HG03060 (cell line): ENCODE measurements around the gene CD4.

Source experiments
- ATAC-seq: cut with Tn5 transposase; IDR thresholded peaks from one replicate; pipeline ENCODE4 v1.9.1; 2021; ENCODE audit warnings: low read depth, moderate number of reproducible peaks; ENCODE audit not compliant: unreplicated experiment

CD4 gene

DNA sequence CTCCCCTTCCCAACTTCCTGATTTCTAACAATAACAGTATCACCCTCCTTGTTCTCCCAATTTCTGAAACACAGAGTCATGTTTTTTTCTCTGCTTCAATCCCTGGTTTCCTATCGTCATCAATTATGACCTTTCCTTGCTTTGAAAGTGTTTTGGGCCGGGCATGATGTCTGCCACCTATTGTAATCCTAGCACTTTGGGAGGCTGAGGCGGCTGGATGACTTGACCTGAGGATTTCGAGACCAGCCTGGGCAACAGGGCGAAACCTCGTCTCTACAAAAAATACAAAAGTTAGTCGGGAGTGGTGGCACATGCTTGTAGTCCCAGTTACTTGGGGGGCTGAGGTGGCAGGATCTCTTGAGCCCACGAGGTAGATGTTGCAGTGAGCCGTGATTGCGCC is 19.7 kb downstream of the CD4 start:
- no peak for ATAC-seq

- no peak for ATAC-seq
Measured at GRCh38 chr12:6810758-6811157, 21.4 kb downstream of the CD4 start.

GRCh38 chr12:6813363-6813762 is 24.0 kb downstream of the CD4 start:
- no peak for ATAC-seq

DNA sequence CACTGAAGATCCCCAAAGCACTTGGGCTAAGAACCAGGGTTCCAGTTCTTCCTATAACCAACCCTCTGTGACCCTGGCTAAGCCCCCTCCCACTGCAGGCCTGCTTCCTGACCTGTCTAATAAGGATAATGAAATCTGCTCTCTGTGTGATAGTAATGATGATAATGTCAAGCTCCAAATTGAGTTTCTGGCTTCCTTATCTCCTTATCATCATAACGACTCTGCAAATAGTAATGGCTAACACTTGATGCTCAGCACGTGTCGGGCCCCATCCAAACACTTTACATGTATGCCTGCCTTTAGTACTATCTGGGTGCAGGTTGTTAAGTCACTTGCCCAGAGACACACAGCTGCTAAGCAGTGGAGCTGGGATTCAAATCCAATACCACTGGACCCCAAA is 27.3 kb downstream of the CD4 start:
- no peak for ATAC-seq

DNA sequence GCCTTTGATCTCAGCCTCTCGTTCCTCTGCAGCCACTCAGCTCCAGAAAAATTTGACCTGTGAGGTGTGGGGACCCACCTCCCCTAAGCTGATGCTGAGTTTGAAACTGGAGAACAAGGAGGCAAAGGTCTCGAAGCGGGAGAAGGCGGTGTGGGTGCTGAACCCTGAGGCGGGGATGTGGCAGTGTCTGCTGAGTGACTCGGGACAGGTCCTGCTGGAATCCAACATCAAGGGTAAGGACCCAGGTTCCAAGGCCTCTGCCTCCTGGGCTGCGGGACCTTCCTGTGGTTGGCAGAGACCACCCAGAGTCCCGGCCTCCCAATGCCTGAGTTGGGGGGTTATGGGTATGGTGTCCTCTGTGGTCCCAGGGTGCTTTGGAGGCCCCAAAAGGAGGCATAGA is 27.8 kb downstream of the CD4 start:
- no peak for ATAC-seq

DNA sequence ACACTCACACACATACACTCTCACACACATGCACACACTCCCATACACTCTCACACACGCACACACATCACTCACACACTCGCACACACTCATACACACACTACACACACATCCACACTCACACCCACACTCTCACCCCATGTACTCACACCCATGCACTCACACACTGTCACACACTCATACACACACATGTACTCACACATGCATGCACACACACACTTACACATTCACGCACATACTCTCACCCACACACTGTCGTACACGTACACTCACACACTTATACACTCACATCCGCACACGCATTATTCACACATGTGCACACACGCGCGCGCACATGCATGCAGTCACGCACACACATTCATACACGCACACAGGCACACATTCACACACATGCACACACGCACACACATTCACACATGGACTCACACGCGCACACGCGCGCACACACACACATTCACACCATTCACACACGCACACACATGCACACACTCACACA is 28.4 kb downstream of the CD4 start:
- ATAC-seq, result no peak

DNA sequence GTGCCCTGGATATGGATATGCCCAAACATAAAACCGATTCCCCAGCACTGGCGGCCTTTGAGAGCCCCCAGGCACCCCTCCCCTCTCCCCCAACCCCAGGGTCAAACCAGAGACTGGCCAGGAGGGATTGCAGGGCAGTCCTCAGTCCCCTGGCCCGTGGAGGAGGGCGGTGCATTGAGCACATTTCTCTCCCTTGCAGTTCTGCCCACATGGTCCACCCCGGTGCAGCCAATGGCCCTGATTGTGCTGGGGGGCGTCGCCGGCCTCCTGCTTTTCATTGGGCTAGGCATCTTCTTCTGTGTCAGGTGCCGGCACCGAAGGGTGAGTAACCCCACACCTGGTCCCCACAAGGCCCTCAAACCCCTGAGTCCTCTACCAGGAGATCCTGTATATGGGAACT is 28.9 kb downstream of the CD4 start:
- ATAC-seq, result no peak

DNA sequence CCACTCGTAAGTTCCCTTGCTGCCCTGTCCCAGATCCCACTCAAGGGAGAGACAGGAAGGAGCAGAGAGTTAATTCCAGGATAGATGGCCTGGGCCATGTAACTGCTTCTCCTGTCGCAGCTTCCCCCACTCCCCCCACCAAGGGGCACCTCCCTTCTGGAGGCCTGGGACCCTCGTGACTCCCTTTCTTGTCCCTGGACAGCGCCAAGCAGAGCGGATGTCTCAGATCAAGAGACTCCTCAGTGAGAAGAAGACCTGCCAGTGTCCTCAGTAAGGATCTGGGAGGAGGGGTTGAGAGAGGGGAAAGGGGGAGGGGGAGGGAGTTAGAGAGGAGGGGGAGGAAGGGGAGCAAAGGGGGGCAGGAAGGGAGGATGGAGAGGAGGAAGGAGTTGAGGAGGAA is 29.3 kb downstream of the CD4 start:
- no peak for ATAC-seq

DNA sequence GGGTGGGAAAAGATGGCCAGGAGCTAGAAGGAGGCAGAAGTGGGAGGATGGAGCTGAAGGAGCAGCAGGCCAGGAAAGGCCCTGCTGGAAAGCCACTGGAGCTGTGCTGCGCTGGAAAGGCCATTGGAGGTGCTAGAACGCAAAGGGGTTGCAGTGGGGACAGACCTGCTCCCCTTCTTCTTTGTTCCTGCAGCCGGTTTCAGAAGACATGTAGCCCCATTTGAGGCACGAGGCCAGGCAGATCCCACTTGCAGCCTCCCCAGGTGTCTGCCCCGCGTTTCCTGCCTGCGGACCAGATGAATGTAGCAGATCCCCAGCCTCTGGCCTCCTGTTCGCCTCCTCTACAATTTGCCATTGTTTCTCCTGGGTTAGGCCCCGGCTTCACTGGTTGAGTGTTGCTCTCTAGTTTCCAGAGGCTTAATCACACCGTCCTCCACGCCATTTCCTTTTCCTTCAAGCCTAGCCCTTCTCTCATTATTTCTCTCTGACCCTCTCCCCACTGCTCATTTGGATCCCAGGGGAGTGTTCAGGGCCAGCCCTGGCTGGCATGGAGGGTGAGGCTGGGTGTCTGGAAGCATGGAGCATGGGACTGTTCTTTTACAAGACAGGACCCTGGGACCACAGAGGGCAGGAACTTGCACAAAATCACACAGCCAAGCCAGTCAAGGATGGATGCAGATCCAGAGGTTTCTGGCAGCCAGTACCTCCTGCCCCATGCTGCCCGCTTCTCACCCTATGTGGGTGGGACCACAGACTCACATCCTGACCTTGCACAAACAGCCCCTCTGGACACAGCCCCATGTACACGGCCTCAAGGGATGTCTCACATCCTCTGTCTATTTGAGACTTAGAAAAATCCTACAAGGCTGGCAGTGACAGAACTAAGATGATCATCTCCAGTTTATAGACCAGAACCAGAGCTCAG is 30.0 kb downstream of the CD4 start:
- ATAC-seq, result no peak

GRCh38 chr12:6820166-6820565 is 30.8 kb downstream of the CD4 start:
- ATAC-seq, result no peak

- ATAC-seq, result no peak
Measured at GRCh38 chr12:6821591-6822425, 32.5 kb downstream of the CD4 start, which contains the start of gene GPR162. TSS of gene GPR162 (plus strand) at chr12:6821821. CDS start at chr12:6823899, 2,078 bp downstream.

DNA sequence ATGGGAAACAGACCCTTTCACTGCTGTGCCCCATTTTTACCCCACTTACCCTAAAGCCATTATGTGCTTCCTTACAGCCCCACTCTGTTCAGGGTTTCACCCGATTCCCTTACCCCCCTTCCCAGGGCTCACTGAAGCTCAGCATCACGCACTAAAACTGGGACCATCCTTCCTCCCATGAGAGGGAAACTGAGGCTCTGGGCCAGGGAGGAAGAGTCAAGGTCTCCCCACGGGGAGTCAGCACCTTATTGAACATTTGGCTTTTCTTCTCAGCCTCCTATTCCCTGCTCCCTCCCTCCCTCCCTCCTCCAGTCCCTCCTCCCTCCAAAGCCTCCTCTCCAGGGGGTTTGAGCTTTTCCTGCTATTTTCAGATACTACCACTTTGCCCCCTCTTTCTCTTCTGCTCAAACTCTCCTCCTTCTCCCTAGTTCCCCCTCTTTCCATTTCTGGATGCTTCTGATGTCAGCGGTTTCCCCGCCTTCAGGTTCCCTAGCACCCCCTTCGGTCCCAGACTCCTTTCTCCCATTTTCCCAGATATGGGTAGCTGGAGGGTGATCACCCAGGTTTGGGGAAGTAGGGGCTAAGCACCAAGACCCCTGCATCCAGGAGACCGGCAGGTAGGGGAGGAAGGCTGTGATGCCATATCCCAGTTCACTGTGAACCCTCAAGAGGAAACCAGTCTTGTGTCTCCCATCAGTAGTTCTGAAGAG is 33.3 kb downstream of the CD4 start:
- ATAC-seq, result no peak

GRCh38 chr12:6823182-6824084 is 34.1 kb downstream of the CD4 start:
- ATAC-seq, result no peak

DNA sequence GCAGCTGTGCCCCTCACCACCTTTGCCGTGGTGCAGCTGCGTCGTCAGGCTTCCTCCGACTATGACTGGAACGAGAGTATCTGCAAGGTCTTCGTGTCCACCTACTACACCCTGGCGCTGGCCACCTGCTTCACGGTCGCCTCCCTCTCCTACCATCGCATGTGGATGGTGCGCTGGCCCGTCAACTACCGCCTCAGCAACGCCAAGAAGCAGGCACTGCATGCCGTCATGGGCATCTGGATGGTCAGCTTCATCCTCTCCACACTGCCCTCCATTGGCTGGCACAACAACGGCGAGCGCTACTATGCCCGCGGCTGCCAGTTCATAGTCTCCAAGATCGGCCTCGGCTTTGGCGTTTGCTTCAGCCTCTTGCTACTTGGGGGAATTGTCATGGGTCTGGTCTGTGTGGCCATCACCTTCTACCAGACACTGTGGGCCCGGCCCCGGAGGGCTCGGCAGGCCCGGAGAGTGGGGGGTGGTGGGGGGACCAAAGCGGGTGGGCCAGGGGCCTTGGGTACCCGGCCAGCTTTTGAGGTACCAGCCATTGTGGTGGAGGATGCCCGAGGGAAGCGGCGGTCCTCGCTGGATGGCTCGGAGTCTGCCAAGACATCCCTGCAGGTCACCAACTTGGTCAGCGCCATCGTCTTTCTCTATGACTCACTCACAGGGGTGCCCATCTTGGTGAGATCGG is 34.9 kb downstream of the CD4 start:
- ATAC-seq, result no peak

GRCh38 chr12:6824901-6825381 is 35.6 kb downstream of the CD4 start:
- no peak for ATAC-seq

DNA sequence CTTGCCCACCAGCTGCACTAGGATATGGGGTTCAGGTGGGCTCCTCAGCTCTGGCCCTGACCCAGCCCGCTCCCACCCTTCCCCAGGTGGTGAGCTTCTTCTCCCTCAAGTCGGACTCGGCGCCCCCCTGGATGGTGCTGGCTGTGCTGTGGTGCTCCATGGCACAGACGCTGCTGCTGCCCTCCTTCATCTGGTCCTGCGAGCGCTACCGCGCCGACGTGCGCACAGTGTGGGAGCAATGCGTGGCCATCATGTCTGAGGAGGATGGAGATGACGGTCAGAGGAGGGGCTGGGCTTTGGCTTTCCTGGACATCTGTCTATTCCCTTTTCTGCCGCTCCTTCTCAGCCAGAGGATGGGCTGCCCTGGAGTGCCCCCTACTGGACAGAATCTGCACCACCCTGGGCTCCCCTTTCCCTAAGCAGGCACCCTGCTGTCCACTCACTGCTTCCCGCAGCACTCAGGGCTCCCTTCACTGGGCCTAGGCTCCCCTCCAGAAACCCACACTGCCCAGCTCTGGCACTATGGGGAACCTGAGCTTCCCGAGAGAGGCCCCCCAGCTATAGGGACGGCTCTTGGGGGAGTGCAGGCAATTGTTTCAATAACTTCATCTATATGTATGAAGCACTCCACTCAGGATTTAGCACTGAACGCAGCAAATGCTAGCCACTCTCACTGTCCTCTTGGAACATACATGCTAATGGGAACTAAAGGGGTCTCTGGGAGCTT is 36.2 kb downstream of the CD4 start:
- ATAC-seq, result no peak

DNA sequence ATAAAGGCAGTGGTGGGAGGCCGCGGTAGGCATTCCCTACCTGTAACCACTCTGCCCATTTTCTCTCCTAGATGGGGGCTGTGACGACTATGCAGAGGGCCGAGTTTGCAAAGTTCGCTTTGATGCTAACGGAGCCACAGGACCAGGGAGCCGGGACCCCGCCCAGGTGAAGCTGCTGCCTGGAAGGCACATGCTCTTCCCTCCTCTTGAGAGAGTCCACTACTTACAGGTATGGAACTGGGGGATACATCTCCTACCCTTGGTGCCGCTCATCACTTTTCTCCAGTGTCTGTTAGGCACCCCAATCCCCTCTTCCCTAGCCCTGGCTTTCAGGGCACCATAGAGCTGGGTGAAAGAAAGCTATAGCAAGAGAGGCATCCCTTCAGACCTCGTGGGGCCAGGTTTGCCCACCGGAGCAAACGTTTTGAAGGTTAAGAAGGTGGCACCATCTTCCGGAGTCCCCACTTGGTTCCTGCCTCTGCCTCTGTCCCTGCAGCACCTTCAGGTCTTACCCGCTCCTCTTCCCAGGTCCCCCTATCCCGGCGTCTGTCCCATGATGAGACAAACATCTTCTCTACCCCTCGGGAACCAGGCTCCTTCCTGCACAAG is 36.9 kb downstream of the CD4 start:
- no peak for ATAC-seq
